NCI-H524 (cell line): ENCODE measurements around the gene PCGF5.

Source experiments
- DNase-seq, 2 experiments: peaks; one replicate each; lab custom pipeline; 2025; lab: John Stamatoyannopoulos, UW

Gene PCGF5

DNA sequence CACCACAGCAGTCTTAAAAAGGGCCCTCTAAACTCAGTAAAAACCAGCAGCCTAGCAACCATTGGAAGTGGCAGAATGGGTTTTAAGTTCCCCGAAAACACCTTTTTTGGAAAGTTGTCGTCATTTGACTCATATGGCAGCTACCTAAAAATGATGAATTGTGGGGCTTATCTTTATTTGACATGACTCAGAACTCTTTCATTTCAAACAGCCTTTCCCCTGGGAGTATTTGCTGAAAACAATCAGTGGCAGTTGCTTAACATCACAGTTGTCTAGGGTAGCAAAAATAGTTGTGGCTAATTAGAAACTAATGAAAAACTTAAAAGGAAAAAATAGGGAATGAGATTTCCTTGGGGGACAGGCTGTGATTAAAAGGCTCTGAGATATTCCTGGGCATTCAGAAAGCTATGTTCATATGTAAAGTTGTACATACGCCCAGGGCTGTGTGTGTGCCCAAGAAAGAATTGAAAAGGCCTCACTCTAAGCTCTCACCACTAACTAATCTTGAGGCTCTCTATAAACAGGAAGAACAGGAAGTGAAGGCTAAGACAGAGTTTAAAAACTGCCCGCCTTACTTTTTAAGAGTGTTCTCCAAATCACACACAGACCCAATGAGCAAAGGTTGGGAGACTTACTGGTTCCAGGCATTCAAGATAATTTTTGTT, 108.0 kb downstream of the PCGF5 start:
- no peak for DNase-seq
